HG03439 (cell line): ENCODE measurements around the gene SCAF4.
A peak's percentile ranks its signal among the peaks of the same experiment; 100 is the strongest.
"Not testable (repeated sequence)": the region's sequence is repeated elsewhere in the genome, so short reads cannot be mapped to it uniquely, and the experiment has no call there.

Experiments
- ATAC-seq: cut with Tn5 transposase; IDR thresholded peaks from one replicate; pipeline ENCODE4 v1.9.1; 2021; ENCODE audit warnings: mild to moderate bottlenecking, moderate library complexity; ENCODE audit not compliant: unreplicated experiment

Gene SCAF4

GRCh38 chr21:31743712-31744111 lies 11.8 kb upstream of the SCAF4 start:
- no peak for ATAC-seq

- no peak for ATAC-seq
Observed at GRCh38 chr21:31741116-31741515, 9.2 kb upstream of the SCAF4 start.

- ATAC-seq, result not testable (repeated sequence)
Observed at GRCh38 chr21:31737586-31738397, 5.9 kb upstream of the SCAF4 start.

- no peak for ATAC-seq
Observed at GRCh38 chr21:31735511-31735992, 3.6 kb upstream of the SCAF4 start.

GRCh38 chr21:31733551-31734149 lies 1.7 kb upstream of the SCAF4 start:
- no peak for ATAC-seq

- no peak for ATAC-seq
Observed at GRCh38 chr21:31732597-31733550, 956 bp upstream of the SCAF4 start.

- peak; percentile 27 for ATAC-seq
Observed at GRCh38 chr21:31731056-31731856, 662 bp downstream of the SCAF4 start.

GRCh38 chr21:31730712-31731055 lies 1.2 kb downstream of the SCAF4 start:
- no peak for ATAC-seq

- no peak for ATAC-seq
Observed at GRCh38 chr21:31729622-31730343, 2.1 kb downstream of the SCAF4 start.

GRCh38 chr21:31728952-31729351 lies 3.0 kb downstream of the SCAF4 start:
- ATAC-seq, result no peak

- ATAC-seq, result no peak
Observed at GRCh38 chr21:31728191-31728590, 3.7 kb downstream of the SCAF4 start.

- no peak for ATAC-seq
Observed at GRCh38 chr21:31727181-31727580, 4.7 kb downstream of the SCAF4 start.

GRCh38 chr21:31726407-31726806 lies 5.5 kb downstream of the SCAF4 start:
- no peak for ATAC-seq

GRCh38 chr21:31725202-31725839 lies 6.6 kb downstream of the SCAF4 start:
- ATAC-seq, result no peak

GRCh38 chr21:31724552-31724951 lies 7.4 kb downstream of the SCAF4 start:
- no peak for ATAC-seq

GRCh38 chr21:31721381-31721780 lies 10.5 kb downstream of the SCAF4 start:
- no peak for ATAC-seq

- ATAC-seq, result no peak
Observed at GRCh38 chr21:31720739-31721138, 11.2 kb downstream of the SCAF4 start.

GRCh38 chr21:31720330-31720729 lies 11.6 kb downstream of the SCAF4 start:
- ATAC-seq, result no peak

GRCh38 chr21:31716106-31716505 lies 15.8 kb downstream of the SCAF4 start:
- ATAC-seq, result no peak
